Measurements from ENCODE around the gene RAG2.

Gene RAG2

DNA sequence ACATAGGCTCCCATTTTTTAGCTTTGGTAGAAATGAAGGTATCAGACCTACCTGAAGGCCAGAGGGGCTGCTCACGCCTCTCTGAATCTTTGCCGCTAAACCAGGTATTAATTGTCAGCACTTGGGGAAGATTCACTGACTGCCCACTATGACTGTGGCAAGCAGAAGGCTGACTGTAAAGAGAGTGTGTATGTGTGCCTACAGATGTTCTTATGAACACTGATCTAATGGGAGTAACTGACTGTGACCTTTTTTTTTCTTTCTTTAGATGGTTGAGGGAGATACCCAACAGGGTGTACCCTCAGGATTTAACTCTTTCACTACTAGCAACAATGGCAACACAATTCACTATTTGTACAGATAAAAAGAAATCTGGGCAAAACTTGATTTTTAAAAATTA, at the start of gene RAG2:
TSS of gene RAG2 (minus strand) at position 186 of the 400 bp plus-strand sequence. CDS start 4,068 bp downstream, outside the sequence.
- DNase-seq = no peak

DNA sequence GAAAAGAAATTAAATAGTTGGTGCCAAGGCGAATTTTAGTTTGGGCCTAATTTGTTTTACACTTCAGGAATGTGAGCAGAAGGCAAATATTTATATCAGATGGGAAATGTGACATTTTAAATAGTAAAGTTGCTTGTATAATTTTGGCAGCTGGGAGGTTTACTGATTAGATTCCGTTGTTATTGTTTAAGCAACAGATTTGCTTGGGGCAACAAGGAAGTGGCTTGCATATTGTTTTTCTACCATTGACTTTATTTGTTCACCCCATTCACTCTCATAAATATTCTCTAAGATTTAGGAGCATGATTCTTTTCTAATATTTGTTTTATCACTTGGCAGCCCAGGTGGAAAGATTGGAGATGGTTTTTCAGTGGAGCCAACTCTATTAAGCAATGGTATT, 40.5 kb upstream of the RAG2 start:
- DNase-seq = no peak

DNA sequence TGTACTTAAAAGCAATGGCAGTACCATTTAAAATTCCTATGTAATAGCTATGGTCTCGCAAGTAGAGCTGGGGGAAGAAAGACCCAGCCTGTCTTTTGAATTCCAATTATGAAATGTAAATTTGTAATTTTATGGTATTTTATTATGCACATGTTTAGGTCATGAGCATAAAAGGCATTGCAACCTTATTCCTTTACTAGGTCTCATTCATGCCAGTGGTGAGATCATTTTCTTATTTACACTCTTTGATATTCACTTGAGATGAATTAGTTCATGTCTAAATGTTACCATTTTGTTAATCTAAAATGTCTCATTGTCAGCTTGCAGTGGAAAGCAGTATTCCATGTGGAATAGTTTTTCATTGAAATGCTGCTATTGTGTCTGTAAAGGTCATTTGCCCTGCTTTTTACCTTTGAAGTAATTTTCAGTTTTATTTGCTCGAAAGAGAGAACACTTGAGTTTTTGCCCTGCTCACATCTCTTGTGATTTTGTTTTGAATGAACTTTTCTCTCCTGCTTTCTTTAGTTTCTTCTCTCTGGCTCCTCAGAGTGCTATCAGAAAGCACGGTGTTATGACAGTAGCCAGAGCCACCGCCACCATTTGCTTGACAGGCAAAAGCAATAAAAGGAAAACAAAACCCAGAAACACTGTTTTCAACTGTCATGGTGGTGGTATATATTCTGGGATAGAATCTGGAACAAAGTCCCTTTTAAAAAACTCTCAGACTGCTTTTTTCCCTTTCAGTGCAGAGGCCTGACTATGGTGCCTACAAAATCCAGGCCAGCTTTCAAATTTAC, 37.2 kb upstream of the RAG2 start:
- no peak for DNase-seq

DNA sequence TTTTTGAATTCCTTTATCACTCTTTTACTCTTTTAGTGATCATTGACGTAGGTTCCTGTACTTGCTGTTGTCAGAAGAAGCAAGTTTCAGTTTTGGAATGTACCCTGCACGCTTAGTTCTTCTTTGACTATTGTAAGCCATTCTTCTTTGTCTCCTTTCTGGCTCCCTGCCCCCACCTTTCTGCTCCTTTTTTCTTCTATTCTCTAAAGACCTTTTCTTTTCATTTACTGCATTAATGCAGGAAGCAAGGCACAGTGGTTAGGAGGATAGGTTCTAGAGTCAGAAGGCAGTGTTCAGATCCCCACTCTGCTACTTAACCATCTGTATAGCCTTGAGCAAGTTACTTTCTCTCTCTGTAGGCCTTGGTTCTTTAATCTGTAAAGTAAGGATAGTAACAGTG, 33.7 kb upstream of the RAG2 start:
- DNase-seq = no peak

DNA sequence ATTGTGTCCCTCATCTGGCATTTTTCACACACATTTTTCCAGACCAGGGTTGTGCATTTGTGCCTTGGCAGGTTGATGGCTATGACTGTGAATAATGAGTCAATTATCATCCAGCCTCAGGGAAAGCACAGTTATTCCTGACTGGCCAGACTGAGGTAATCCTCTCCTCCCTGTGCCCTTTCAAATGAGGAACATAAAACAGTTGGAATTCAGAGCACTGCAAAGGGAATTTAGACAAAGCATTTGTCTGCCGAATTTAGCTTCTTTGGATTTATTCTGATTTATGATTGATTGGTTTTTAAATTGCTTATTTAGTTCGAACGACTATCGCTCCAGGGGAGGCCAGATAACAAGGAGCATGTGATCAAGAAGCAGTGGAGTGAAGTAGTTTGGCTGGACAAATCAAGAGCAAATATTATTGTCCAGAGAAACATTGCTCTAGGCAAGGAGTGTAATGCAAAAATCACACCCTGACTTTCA, 30.8 kb upstream of the RAG2 start:
- DNase-seq = no peak

DNA sequence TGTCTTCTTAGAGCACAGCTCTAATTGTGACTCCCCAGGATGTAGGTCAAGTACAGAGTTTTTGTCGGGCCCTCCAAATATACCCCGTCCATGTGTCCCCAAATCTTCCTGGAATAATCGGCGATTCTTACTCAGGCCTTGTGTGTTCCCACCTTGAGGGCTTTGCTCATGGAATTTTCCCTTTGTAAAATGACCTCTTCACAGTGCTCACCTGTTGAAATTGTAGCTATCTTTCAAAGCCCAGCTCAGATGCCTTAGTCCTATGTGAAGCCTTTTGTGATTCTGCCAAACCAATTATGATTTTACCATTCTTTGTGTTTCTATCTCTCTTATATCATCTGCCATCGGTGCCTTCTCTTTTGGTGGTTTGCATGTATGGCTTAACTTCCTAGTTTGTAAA, 30.1 kb upstream of the RAG2 start:
- DNase-seq = no peak

DNA sequence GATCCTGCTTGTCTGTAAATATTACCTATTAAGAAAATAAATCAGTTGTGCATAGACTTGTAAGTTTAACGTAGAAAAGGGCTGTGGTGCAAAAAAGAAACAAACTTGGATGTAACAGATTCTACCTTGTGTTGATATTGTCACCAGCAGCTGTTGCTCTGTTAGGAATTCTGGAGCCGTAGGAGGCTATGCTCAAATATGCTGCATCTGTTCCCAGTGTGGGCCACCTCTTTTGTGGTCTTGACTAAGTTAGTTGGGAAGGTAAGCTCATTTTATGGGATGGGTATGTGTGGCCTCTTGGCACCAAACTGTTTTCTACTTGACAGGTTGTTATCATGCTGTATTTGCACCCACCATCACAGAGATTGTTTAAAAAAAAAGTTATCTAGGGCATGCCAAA, 29.4 kb upstream of the RAG2 start:
- DNase-seq = no peak

DNA sequence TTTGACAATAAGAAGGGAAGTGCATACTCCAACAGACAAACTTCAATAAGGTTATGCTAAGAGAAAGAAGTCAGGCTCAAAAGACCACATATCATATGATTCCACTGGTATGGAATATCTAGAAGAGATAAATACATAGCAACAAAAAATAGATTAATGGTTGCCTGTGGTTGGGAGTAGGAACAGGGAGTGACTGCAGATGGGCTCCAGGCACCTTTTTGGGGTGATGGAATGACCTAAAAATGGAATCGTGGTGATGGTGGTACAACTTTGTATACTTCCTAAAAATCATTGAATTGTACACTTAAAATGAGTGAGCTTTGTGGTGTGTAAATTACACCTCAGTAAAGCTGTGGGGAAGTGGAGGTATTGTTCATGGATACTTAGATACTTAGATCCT, 29.0 kb upstream of the RAG2 start:
- no peak for DNase-seq

DNA sequence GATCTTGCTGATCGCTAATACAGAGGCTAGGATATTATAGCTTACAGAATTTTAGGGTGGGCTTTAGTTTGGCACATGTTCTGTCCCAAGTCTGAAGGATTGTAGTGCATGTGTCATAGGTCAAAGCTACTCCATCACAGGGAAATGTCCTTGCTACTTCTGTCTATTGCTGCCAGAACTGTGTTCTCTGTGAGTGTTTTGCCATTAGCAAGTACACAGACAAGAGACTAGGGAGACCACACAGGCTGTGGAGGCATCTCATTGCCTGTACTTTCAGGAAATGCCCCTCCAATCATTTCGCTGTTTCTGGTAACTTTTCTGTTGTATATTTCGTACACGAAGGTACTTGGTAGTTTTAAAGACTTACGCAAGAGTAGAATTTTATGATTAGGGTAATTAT, 25.5 kb upstream of the RAG2 start:
- no peak for DNase-seq

DNA sequence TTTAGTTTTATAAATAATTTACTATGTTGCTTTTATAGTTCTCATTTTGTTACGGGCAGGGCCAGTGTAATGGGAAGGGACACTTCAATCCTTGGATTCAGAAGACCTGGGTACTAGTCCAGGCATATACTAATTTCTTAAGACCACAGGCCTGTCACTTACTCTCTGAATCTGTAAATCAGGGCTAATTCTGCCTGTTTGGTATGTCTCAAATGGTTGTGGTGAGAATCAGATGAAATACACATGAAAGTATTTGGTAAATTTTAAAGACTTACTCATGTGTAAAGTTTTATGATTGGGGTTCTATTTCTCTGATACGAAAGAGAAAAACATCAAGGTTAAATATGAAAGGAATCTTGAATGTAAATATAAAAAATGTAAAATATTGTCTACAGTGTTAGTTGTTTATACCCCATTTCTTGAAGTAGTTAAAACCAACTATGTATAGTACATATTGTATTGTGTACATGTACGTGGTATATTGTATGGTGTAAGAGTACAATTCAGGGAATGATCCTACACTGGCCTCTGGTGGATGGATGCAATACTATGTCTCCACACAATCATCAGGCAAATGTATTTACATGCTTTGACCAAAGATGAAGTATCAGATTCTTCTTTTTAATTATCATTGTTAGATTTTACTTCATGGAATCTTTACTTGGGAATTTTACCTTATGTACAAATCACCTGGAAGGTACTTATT, 24.5 kb upstream of the RAG2 start:
- no peak for DNase-seq

DNA sequence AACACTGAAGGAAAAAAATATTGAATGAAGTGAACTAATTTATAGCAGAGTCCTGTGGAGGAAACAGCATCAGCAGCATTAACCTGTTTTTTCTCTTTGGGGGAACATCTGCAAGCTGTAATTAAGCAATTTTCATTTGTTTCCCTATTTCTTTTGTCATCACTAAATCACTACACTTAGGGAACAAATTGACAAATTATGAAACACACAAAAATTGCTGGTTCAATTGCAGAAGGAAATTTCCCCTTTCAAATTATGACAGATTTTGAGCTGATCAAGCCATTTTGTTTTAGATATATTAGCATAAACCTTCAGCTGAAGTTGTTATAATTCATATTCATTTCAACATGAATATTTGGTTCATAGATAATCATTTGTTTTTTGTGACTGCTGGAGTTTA, 22.2 kb upstream of the RAG2 start:
- no peak for DNase-seq

DNA sequence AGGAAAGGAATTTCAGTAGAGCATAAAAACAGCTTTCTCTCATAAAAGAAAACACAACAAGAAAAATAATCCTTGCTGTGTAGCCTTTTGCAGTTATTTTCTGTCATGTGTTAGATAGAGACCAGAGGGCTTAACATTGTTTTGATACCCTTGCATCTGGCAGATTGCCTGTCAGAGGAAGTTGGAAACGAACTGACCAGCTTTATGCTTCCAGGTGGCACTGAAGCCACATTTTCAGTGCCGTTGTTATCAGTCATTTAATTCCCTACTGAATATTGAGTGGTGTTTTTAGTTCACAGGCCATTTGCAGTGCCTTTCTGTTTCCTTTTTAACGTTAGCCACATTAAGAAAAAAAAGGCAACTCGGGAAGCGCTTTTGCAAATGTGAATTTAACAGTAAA, 21.5 kb upstream of the RAG2 start:
- DNase-seq = no peak

DNA sequence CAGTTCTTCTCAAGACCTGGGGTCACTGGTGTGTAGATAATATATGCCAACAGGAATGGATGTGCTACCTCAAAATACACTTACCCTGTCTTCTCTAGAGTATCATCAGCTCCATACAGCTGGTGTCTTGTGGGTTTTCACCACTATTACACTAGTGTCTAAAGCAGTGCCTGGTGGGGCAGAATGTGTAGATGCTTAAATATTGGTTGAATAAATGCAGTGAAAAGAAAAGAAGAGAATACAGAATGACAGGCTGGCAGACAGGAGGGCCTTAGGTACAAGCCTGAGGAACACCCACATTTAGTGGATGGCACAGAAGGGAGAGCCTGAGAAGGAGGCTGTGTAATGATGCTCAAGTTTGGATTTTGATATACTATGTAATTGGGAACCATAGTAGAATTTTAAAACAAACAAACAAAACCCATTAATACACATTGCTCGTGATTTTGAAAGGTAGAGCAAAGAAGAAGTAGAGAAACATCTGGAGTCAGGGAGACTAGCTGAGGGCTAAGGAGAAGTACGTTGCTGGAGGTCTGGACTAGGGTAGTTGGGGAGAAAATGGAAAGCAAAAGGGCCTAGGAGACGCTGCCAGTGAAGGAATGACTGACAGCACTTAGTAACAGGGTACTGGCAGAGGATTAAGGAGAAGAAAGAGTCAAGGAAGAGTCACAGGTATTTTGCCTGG, 20.5 kb upstream of the RAG2 start:
- DNase-seq = no peak

DNA sequence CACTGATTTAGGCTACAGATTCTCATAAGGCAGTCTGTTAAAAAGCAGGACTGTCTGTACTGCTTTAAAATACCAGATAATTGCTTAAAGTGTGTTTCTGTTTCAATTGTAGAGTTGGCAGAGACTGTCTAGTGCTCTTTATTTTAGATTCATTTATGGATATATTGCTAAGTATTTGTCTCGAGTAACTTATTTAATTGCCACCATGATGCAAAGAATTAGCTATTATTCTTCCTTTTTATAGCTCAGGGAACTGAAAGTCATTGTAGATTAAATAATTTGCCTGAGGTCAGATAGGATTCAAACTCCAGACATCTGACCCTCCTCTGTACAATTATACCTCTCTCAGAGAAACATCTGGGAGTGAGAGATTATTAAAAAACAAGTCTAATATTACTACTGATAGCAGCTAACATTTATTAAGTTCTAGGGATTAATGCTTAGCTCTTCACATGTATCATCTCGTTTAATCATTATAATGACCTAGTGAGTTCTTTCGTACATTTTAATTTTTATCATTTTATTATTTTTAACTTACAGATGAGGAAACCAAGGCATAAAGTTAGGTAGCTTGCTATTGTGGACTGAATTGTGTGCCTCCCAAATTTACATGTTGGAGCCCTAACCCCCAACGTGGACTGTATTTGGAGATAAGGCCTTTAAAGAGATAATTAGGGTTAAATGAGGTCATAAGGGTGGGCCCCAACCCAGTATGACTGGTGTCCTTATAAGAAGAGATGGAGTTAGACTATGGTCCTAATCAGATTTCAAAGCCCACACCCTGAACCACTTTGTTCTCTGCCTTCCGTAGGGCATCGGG, 19.7 kb upstream of the RAG2 start:
- DNase-seq = no peak

DNA sequence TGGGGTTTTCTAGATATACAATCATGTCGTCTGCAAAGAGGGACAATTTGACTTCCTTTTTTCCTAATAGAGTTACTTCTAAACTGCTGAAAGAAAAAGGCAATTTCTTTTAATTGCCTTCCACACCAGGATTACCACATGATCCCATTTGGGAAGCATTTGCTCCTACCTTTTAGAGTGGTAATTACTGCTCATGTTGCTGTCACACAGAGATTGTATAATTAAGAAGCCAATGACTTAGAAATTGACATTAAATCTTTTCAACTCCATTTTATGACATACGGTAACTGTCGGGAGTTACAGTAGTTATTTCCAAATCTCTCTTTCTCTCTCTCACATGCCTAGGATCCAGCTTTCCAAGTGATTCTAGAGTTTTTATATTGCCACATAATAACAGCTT, 17.8 kb upstream of the RAG2 start:
- no peak for DNase-seq

DNA sequence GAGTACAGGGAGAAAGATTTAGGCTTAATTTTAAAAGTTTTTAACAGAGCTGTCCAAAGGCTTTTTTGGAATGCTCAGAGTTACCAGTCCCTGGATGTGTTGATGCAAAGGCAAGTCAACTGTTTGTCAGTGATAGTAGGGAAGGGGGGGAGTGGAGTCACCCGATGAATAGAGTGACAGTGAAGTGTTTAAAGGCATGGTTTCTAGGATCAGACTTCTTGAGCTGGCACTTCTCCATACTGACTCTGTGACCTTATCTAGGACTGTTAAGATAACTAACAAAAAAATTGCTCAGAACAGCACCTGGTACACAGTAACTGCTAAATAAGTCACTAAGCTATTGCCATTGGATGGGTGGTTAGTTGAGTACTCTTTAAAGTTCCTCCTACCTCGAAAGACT, 11.3 kb upstream of the RAG2 start:
- no peak for DNase-seq

DNA sequence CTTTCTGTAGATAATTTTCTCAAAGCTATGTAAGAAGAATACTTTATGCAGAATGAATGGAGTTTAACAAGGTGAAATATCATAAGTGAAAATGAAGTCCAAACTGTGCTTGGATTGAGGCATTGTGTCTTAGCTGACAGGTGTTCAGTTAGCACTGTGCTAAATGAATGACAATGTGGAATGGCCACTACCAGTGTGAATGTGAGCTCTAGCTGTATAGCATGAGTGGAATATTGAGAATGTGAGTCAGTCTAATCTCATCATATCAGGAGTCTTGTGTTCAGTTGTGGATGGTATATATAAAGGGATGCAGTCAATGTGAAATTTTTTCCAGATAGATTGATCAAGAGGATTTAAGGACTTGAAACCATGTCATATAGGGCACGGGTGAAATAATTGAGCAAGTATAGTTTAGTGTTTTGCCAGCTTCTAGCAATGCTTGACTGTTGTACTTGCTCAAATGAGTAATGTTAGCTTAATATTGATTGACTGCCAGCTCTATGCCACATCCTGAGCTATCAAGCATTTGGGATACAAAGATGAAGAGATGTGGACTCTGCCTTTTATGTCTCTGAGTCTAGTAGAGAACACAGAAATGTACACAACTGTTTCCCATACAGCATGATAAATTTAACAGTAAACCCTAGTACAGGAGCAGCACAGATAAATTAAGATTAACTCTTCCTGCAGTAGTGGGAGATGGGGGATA, 10.6 kb upstream of the RAG2 start:
- no peak for DNase-seq

DNA sequence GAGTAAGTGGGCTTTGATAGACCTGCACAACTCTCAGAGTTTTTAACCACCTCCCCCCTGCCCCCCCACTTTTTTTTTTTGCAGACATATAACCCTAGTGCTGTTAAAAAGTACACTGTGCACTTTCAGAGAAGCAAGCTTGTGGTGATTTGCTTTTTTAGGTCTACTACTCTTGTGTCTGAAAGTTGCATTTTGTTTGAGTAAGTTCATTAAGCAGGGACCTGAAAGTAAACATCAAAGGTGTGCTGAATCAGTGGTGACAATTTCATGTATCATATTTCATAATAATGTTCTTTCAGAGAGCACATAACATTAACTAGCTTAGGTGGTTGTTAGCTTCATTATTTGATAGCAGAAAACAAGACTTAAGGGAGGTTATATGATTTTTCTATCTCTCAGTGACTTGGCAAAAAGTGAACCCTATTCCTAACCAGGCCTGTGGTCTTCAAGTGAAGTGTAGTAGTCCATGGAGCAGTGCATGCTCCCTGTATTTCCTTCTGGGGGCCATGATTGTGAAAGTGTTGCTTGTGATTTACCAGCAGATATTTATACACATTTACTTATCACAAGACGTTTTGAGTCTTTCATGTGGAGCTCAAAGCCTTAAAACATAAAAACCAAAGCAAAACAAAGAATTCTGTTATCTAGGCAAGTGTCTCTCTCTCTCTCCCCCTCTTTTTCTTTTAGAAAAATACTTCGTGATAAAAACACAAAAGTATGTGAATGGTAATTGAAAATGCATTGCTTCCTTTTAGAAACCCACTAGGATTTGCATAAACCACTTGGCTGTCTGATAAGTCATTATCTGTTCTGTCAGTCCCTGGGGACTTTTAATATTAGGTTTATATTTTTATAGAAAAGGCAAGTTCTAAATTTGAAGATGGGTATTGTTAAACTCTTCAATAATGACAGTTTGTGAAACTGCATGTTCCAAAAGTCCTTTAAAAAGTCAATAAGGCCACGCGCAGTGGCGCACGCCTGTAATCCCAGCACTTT, 7.5 kb upstream of the RAG2 start:
- no peak for DNase-seq

DNA sequence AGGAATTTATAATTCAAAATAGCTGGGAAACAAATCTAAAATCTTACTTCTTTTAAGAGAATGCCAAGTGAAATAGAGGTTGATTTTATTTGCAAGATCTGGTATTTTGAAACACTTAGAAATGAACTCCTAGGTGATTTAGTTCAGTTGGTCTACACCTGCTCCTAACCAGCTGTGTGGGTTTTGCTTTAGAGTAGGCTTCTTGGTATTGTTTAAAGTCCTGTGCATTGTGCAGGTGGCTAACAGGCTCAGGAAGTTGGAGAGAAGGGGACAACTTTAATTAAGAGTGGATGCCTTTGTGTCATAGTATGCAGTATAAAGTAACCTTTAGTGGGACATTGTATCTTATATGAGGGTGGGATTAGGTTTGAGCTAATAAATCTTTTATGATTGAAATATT, 4.1 kb upstream of the RAG2 start:
- DNase-seq = no peak

DNA sequence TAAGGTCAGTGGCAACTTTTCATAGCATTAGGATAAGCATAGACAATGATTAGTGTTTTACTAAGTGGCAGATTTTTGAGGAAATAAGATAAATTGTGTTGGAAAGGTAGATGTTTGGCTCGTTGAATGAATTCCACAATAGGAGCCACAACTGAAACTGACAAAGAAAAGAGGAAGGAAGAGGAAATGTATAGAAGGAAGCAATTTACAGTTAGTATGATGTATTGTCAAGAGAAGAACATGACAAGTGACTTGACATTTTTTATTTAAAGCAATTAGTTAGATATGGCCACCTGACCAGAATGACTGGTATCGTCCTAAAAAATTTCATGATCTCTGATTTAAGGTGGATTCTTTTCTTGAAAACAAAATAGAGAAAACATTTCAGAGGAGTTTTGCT, 3.1 kb upstream of the RAG2 start:
- no peak for DNase-seq

DNA sequence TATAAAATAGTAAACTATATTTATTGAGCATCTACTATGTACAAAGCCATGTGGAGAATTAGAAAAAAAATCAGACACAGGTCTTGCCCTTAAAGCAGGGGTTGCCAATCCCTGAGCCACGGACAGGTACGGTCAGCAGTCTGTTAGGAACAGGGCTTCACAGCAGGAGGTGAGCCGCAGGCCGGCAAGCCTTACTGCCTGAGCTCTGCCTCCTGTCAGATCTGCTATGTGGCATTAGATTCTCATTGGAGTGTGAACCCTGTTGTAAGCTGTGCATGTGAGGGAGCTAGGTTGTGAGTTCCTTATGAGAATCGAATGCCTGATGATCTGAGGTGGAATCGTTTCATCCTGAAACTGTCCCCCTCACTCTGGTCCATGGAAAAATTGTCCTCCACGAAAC, 2.1 kb upstream of the RAG2 start:
- DNase-seq = no peak
